ENCODE data around the gene FSIP1. TPM values are rescaled to one million over a fixed set of nuclear protein-coding genes. Genes with fewer than 3 reads are reported as not detected.

FSIP1 gene
- polyA plus RNA-seq, 3 donors, result 0.10 to 0.48 (median 0.21) TPM

DNA sequence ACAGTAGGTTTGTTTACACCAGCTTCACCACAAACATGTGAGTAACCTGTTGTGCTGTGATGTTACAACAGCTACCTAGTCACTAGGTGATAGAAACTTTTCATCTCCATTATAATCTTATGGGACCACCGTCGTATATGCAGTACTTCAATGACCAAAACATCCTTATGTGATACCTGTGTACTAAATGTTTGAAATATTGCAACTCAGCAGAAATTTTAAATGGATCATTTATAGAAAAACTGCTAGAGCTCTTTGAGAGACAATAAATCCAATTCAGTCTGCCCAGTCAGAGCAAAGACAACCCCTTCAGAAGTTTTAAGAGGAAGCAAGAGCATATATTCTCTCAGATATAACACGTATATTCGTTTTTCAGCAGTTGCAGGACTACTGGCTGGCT, 128.3 kb downstream of the FSIP1 start:
- peaks cover 1 to 4% (median 3%) of the 10 kb centered on the region in 7 donors for H3K9me3 Mint-ChIP-seq
- no peaks in the 10 kb centered on the region for H3K36me3 Mint-ChIP-seq
- Histone ChIP-seq H3K4me1 (ENCODE audit: control insufficient read depth in 1 of 2, insufficient read depth in 2 of 2, low read length in 2 of 2) (no peaks in the 10 kb centered on the region), H2AFZ (ENCODE audit: insufficient read depth, low read depth, low read length, poor library complexity, severe bottlenecking) (no peak overlapping the region), H3K9ac (ENCODE audit: insufficient read depth, low read length, poor library complexity, severe bottlenecking) (no peak overlapping the region), H3K27me3 (ENCODE audit: control insufficient read depth in 2 of 2, insufficient read depth in 2 of 2, low read length in 2 of 2) (no peaks in the 10 kb centered on the region), H3K9me3 (replicated peaks in 1 of 2; ENCODE audit: control insufficient read depth in 1 of 2, insufficient read depth in 1 of 2, low read length in 2 of 2) (no peaks in the 10 kb centered on the region), H3K27ac (ENCODE audit: low read depth in 1 of 2, low read length in 2 of 2) (no peak overlapping the region), H3K36me3 (replicated peaks in 1 of 2; ENCODE audit: control insufficient read depth in 1 of 2, insufficient read depth in 2 of 2, low read length in 2 of 2) (no peaks in the 10 kb centered on the region), H3K4me2 (replicated peaks; ENCODE audit: extremely low read depth, low read length, poor library complexity, severe bottlenecking) (no peak overlapping the region), H3K4me3 (replicated peaks in 1 of 3; ENCODE audit: low read depth in 2 of 3, low read length in 3 of 3) (no peak overlapping the region), H4K20me1 (ENCODE audit: insufficient read depth, low read length) (no peaks in the 10 kb centered on the region), H3K79me2 (ENCODE audit: insufficient read depth, low read length) (no peaks in the 10 kb centered on the region)
- no peaks in the 10 kb centered on the region for H3K4me1 Mint-ChIP-seq
- intact Hi-C loops (cut with micrococcal nuclease), result no loop called here
- no peak overlapping the region for H3K4me3 Mint-ChIP-seq
- 100% methylated on average over 2 of the region's 4 CpGs for WGBS (ENCODE audit: insufficient coverage)
- TF ChIP-seq, protein P1, sequence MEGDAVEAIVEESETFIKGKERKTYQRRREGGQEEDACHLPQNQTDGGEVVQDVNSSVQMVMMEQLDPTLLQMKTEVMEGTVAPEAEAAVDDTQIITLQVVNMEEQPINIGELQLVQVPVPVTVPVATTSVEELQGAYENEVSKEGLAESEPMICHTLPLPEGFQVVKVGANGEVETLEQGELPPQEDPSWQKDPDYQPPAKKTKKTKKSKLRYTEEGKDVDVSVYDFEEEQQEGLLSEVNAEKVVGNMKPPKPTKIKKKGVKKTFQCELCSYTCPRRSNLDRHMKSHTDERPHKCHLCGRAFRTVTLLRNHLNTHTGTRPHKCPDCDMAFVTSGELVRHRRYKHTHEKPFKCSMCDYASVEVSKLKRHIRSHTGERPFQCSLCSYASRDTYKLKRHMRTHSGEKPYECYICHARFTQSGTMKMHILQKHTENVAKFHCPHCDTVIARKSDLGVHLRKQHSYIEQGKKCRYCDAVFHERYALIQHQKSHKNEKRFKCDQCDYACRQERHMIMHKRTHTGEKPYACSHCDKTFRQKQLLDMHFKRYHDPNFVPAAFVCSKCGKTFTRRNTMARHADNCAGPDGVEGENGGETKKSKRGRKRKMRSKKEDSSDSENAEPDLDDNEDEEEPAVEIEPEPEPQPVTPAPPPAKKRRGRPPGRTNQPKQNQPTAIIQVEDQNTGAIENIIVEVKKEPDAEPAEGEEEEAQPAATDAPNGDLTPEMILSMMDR (IDR thresholded peaks at IDR 0.05), result no peak
- peak overlapping the region in 1 of 7 donors; percentile 41 for H3K27ac Mint-ChIP-seq
- DNase-seq, result no peak
- peaks cover 0 to 7% (median 0%) of the 10 kb centered on the region in 3 donors for H3K27me3 Mint-ChIP-seq (ENCODE audit: low read depth in 3 of 3)

DNA sequence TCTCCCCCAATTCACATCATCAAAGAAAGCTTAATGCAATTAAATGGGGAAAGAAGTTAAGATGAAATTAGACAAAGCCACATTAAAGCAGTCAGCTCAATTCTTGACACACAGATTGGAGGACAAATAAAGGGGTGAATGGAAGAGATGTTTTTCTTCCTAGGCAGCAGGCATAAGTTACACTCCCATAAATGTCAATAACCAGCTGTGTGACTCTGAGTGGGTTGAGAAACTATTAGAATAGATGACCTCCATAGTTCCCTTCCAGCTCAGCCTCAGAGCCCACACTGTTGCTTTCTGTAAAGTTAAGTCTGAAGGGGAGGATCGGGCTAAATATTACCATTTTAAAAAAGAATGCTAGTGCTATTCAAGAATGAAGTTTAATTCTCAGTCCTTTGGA, 130.8 kb downstream of the FSIP1 start:
- no peak for DNase-seq
- Mint-ChIP-seq H3K27me3 (ENCODE audit: low read depth in 3 of 3) (peaks cover 0 to 3% (median 0%) of the 10 kb centered on the region in 3 donors), H3K4me3 (no peak overlapping the region), H3K9me3 (peaks cover 0 to 1% (median 0%) of the 10 kb centered on the region in 7 donors), H3K36me3 (no peaks in the 10 kb centered on the region), H3K27ac (no peak overlapping the region), H3K4me1 (no peaks in the 10 kb centered on the region)
- no CpG with 5 or more reads among the region's 1 CpG for WGBS (ENCODE audit: insufficient coverage)
- Histone ChIP-seq H3K9ac (ENCODE audit: insufficient read depth, low read length, poor library complexity, severe bottlenecking) (no peak overlapping the region), H3K36me3 (replicated peaks in 1 of 2; ENCODE audit: control insufficient read depth in 1 of 2, insufficient read depth in 2 of 2, low read length in 2 of 2) (no peaks in the 10 kb centered on the region), H3K4me1 (ENCODE audit: control insufficient read depth in 1 of 2, insufficient read depth in 2 of 2, low read length in 2 of 2) (no peaks in the 10 kb centered on the region), H3K27ac (ENCODE audit: low read depth in 1 of 2, low read length in 2 of 2) (no peak overlapping the region), H3K79me2 (ENCODE audit: insufficient read depth, low read length) (no peaks in the 10 kb centered on the region), H3K4me3 (replicated peaks in 1 of 3; ENCODE audit: low read depth in 2 of 3, low read length in 3 of 3) (no peak overlapping the region), H3K27me3 (ENCODE audit: control insufficient read depth in 2 of 2, insufficient read depth in 2 of 2, low read length in 2 of 2) (no peaks in the 10 kb centered on the region), H3K9me3 (replicated peaks in 1 of 2; ENCODE audit: control insufficient read depth in 1 of 2, insufficient read depth in 1 of 2, low read length in 2 of 2) (no peaks in the 10 kb centered on the region), H4K20me1 (ENCODE audit: insufficient read depth, low read length) (no peaks in the 10 kb centered on the region), H3K4me2 (replicated peaks; ENCODE audit: extremely low read depth, low read length, poor library complexity, severe bottlenecking) (no peak overlapping the region), H2AFZ (ENCODE audit: insufficient read depth, low read depth, low read length, poor library complexity, severe bottlenecking) (no peak overlapping the region)
- intact Hi-C loops (cut with micrococcal nuclease), result no loop called here
- TF ChIP-seq, protein P1 (IDR thresholded peaks at IDR 0.05), result no peak

Measured in CD14-positive monocyte (primary cell).